HEK293 (cell line): ENCODE data around the gene HIF1A.
A peak's percentile ranks its signal among the peaks of the same experiment; 100 is the strongest.

Experiments used
- CTCF ChIA-PET: fragments of 350-600 bp; formaldehyde crosslinking; extraction: SDS; loops from one replicate; lab custom pipeline; 2021; ENCODE audit warnings: antibody characterized with exemption; lab: Yijun Ruan, JAX
- POLR2A ChIA-PET: fragments of 300-600 bp; formaldehyde crosslinking; extraction: SDS; loops from one replicate; lab custom pipeline; 2020; ENCODE audit warnings: antibody characterized with exemption, inconsistent platforms; lab: Yijun Ruan, JAX
- H3K27ac ChIP-seq: fragments of 200-500 bp; sonication (Bioruptor generic); 2 replicates; pipeline ENCODE4 v1.5.1; 2014; ENCODE audit warnings: low read depth, low read length, control low read depth, inconsistent platforms; ENCODE audit errors: extremely low read depth
- H3K36me3 ChIP-seq, 2 experiments: fragments of 200-500 bp in 1 of 2; sonication (Bioruptor generic) in 1 of 2; 1 replicate in 1 of 2; 2 replicates in 1 of 2; pipeline ENCODE4 v1.5.1; 2014 to 2017; ENCODE audit warnings: inconsistent platforms in 2 of 2, low read length in 2 of 2; ENCODE audit not compliant: control insufficient read depth in 2 of 2, insufficient read depth in 1 of 2
- H3K4me1 ChIP-seq: fragments of 200-500 bp; sonication (Bioruptor generic); 2 replicates; pipeline ENCODE4 v1.5.1; 2014; ENCODE audit warnings: mild to moderate bottlenecking, low read length, inconsistent platforms; ENCODE audit not compliant: control insufficient read depth, insufficient read depth
- H3K4me3 ChIP-seq: 2 replicates; pipeline ENCODE4 v1.5.1; 2011; ENCODE audit warnings: low read depth, mild to moderate bottlenecking, control low read depth, low read length, moderate library complexity
- H3K9me3 ChIP-seq: fragments of 200-500 bp; sonication (Bioruptor generic); 2 replicates; pipeline ENCODE4 v1.5.1; 2014; ENCODE audit warnings: low read depth, low read length, inconsistent platforms; ENCODE audit not compliant: control insufficient read depth, insufficient read depth
- EGR2 ChIP-seq: fragments of 450-650 bp; formaldehyde crosslinking; IDR thresholded peaks from 2 replicates; pipeline ENCODE4 v1.5.1; 2016; ENCODE audit warnings: low read depth, missing biosample characterization, missing genetic modification characterization
- GLIS1 ChIP-seq: fragments of 450-650 bp; formaldehyde crosslinking; IDR thresholded peaks from 2 replicates; pipeline ENCODE4 v1.5.1; 2016; ENCODE audit warnings: missing biosample characterization, missing genetic modification characterization
- KLF7 ChIP-seq: fragments of 450-650 bp; formaldehyde crosslinking; IDR thresholded peaks from 2 replicates; pipeline ENCODE4 v1.5.1; 2016; ENCODE audit warnings: missing biosample characterization, missing genetic modification characterization, borderline replicate concordance
- KLF8 ChIP-seq: fragments of 450-650 bp; formaldehyde crosslinking; IDR thresholded peaks from 2 replicates; pipeline ENCODE4 v1.5.1; 2016; ENCODE audit warnings: missing biosample characterization, missing genetic modification characterization
- KLF9 ChIP-seq: fragments of 450-650 bp; formaldehyde crosslinking; IDR thresholded peaks from 2 replicates; pipeline ENCODE4 v1.5.1; 2016; ENCODE audit warnings: missing biosample characterization, missing genetic modification characterization, low read depth
- OSR2 ChIP-seq: fragments of 450-650 bp; formaldehyde crosslinking; IDR thresholded peaks from 2 replicates; pipeline ENCODE4 v1.5.1; 2016; ENCODE audit warnings: missing biosample characterization, missing genetic modification characterization
- PRDM6 ChIP-seq: fragments of 450-650 bp; formaldehyde crosslinking; IDR thresholded peaks from 2 replicates; pipeline ENCODE4 v1.5.1; 2017; ENCODE audit warnings: missing biosample characterization, missing genetic modification characterization
- TCF7L2 ChIP-seq: IDR thresholded peaks from 2 replicates; pipeline ENCODE4 v1.6.1; 2011; ENCODE audit warnings: low read depth, mild to moderate bottlenecking, inconsistent platforms, low read length, moderate library complexity, borderline replicate concordance
- ZBTB1 ChIP-seq: fragments of 450-650 bp; formaldehyde crosslinking; IDR thresholded peaks from 2 replicates; pipeline ENCODE4 v1.5.1; 2016; ENCODE audit warnings: missing biosample characterization, missing genetic modification characterization
- ZBTB17 ChIP-seq: fragments of 450-650 bp; formaldehyde crosslinking; IDR thresholded peaks from 2 replicates; pipeline ENCODE4 v1.5.1; 2016; ENCODE audit warnings: missing biosample characterization, missing genetic modification characterization
- ZBTB20 ChIP-seq: fragments of 450-650 bp; formaldehyde crosslinking; IDR thresholded peaks from 2 replicates; pipeline ENCODE4 v1.5.1; 2016; ENCODE audit warnings: missing biosample characterization, missing genetic modification characterization
- ZFP37 ChIP-seq: fragments of 450-650 bp; formaldehyde crosslinking; IDR thresholded peaks from 2 replicates; pipeline ENCODE4 v1.5.1; 2016; ENCODE audit warnings: missing biosample characterization, missing genetic modification characterization
- ZFP41 ChIP-seq: fragments of 450-650 bp; formaldehyde crosslinking; IDR thresholded peaks from 2 replicates; pipeline ENCODE4 v1.5.1; 2016; ENCODE audit warnings: missing biosample characterization, missing genetic modification characterization, borderline replicate concordance
- ZNF148 ChIP-seq: fragments of 450-650 bp; formaldehyde crosslinking; IDR thresholded peaks from 2 replicates; pipeline ENCODE4 v1.5.0; 2017; ENCODE audit warnings: missing biosample characterization, missing genetic modification characterization, borderline replicate concordance
- ZNF157 ChIP-seq: fragments of 450-650 bp; formaldehyde crosslinking; IDR thresholded peaks from 2 replicates; pipeline ENCODE4 v1.5.1; 2016; ENCODE audit warnings: missing biosample characterization, missing genetic modification characterization
- ZNF221 ChIP-seq: fragments of 450-650 bp; formaldehyde crosslinking; IDR thresholded peaks from 2 replicates; pipeline ENCODE4 v1.5.1; 2017; ENCODE audit warnings: missing biosample characterization, missing genetic modification characterization, borderline replicate concordance
- ZNF274 ChIP-seq, 2 experiments: fragments of 200-500 bp in 1 of 2; fragments of 450-650 bp in 1 of 2; sonication (Bioruptor generic) in 1 of 2; formaldehyde crosslinking in 1 of 2; IDR thresholded peaks; 2 replicates each; pipeline versions ENCODE4 v1.5.1 to v1.6.1; 2014 to 2016; ENCODE audit warnings: borderline replicate concordance in 1 of 2, inconsistent platforms in 1 of 2, low read length in 1 of 2, missing biosample characterization in 1 of 2, missing genetic modification characterization in 1 of 2
- ZNF335 ChIP-seq: fragments of 450-650 bp; formaldehyde crosslinking; conservative IDR thresholded peaks from 2 replicates; pipeline ENCODE4 v1.5.1; 2016; ENCODE audit warnings: missing biosample characterization, missing genetic modification characterization
- ZNF362 ChIP-seq: fragments of 450-650 bp; formaldehyde crosslinking; IDR thresholded peaks from 2 replicates; pipeline ENCODE4 v1.5.1; 2016; ENCODE audit warnings: missing biosample characterization, missing genetic modification characterization
- ZNF560 ChIP-seq: fragments of 450-650 bp; formaldehyde crosslinking; IDR thresholded peaks from 2 replicates; pipeline ENCODE4 v1.5.1; 2017; ENCODE audit warnings: missing biosample characterization, missing genetic modification characterization, borderline replicate concordance
- ZNF561 ChIP-seq: fragments of 450-650 bp; IDR thresholded peaks from 2 replicates; pipeline ENCODE4 v1.5.1; 2018; ENCODE audit warnings: missing biosample characterization, missing genetic modification characterization, borderline replicate concordance
- ZNF639 ChIP-seq: fragments of 450-650 bp; formaldehyde crosslinking; IDR thresholded peaks from 2 replicates; pipeline ENCODE4 v1.5.1; 2016; ENCODE audit warnings: missing biosample characterization, missing genetic modification characterization
- ZSCAN16 ChIP-seq: fragments of 450-650 bp; formaldehyde crosslinking; IDR thresholded peaks from 2 replicates; pipeline ENCODE4 v1.5.1; 2016; ENCODE audit warnings: missing biosample characterization, missing genetic modification characterization

The HIF1A gene

GRCh38 chr14:61751475-61751989, 56.2 kb downstream of the HIF1A start:
- TF ChIP-seq ZNF335 (tag by site-specific recombination): peak; percentile 79
- 0 out of 2 replicates have a peak, but pooled peaks have one; percentile 2 for TF ChIP-seq EGR2 (tag by site-specific recombination)
- 0 out of 2 replicates have a peak, but pooled peaks have one; percentile 15 for TF ChIP-seq PRDM6 (tag by site-specific recombination)
- no peak for TF ChIP-seq ZSCAN16 (tag by site-specific recombination)
- no peaks in the 10 kb centered on the region for H3K9me3 ChIP-seq
- H3K36me3 ChIP-seq: peaks cover 13 to 20% of the 10 kb centered on the region in 2 experiments
- H3K4me3 ChIP-seq: peak overlapping the region; percentile 49
- peaks cover 26% of the 10 kb centered on the region for H3K4me1 ChIP-seq
- CTCF ChIA-PET: interaction anchor here (0.6 kb wide), 1 partner anchor 62 kb away, joined by 3 read pairs; no protein-coding TSS in a partner anchor
- H3K27ac ChIP-seq: peak overlapping the region; percentile 43; the same call in 1 of the 2 replicates
- POLR2A ChIA-PET: interaction anchor here (7.3 kb wide), 1 partner anchor 12 kb away, joined by 56 read pairs; the partner anchor contains the start of gene SNAPC1

DNA sequence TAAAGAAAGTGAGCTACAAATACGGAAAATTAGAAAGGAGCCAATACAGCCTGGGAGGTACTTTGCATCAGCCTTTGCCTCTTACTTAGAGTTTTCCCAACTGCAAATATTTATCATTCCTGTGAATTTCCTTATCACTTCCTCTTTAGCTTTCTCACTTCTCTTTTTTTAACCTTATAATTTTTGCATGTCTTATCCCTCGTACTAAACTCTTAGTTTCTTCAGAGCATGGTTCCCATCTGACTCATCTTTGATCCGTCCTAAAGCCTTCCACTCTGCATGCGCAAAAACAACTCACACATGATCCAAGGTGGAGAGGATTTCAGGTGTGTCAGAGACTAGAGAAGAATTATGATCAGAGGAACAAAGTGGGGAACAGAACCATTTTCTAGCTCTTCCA, 57.3 kb downstream of the HIF1A start:
- peaks cover 26% of the 10 kb centered on the region for H3K4me1 ChIP-seq
- no peaks in the 10 kb centered on the region for H3K9me3 ChIP-seq
- CTCF ChIA-PET: no interaction called here
- TF ChIP-seq ZBTB1 (tag by site-specific recombination) (no peak), TCF7L2 (no peak), GLIS1 (tag by site-specific recombination) (no peak), ZNF561 (tag by site-specific recombination) (no peak), KLF7 (no peak), KLF8 (tag by site-specific recombination) (no peak), ZFP37 (tag by site-specific recombination) (no peak), OSR2 (tag by site-specific recombination) (no peak), ZNF560 (tag by site-specific recombination) (no peak), ZNF221 (tag by site-specific recombination) (no peak), ZFP41 (tag by site-specific recombination) (no peak), ZNF274 (IDR thresholded peaks at IDR 0.05; ENCODE audit: low read length) (no peak), ZNF274 (tag by site-specific recombination; IDR thresholded peaks at IDR 0.05; ENCODE audit: borderline replicate concordance) (no peak), ZNF148 (no peak), ZBTB20 (tag by site-specific recombination) (no peak), KLF9 (tag by site-specific recombination) (no peak), ZSCAN16 (tag by site-specific recombination) (no peak), ZNF362 (tag by site-specific recombination) (no peak), ZNF639 (tag by site-specific recombination) (no peak), ZBTB17 (tag by site-specific recombination) (no peak), ZNF157 (tag by site-specific recombination) (no peak)
- peaks cover 3 to 9% of the 10 kb centered on the region in 2 experiments; a peak in 2 of 3 replicates for H3K36me3 ChIP-seq
- no peak overlapping the region for H3K27ac ChIP-seq
- H3K4me3 ChIP-seq: no peak overlapping the region
- POLR2A ChIA-PET: interaction anchor here (0.6 to 7.3 kb wide), 2 partner anchors 11 to 57 kb away, joined by 3 to 56 read pairs; partner anchors contain the start of genes HIF1A and SNAPC1
